ENCODE measurements around the gene RLF. TPM values are rescaled to one million over a fixed set of nuclear protein-coding genes. Genes with fewer than 3 reads are reported as not detected.

The RLF gene
- total RNA-seq, 4 donors from 2014 or later = 19.4 to 28.7 (median 27.9) TPM

- H3K9me3 ChIP-seq = no peaks in the 10 kb centered on the region
- H3K4me3 ChIP-seq = no peak overlapping the region
- TF ChIP-seq EP300 (IDR thresholded peaks at IDR 0.05) = no peak
- H3K27me3 ChIP-seq = no peaks in the 10 kb centered on the region
- peak overlapping the region; percentile 74 to 92 (median 78) for H3K27ac ChIP-seq
- peaks cover 6 to 67% of the 10 kb centered on the region in 2 donors for H3K36me3 ChIP-seq
- ATAC-seq = no peak
- H3K4me1 ChIP-seq = peaks cover 0 to 71% (median 10%) of the 10 kb centered on the region in 3 donors
Measured at GRCh38 chr1:40268211-40268610, 107.0 kb downstream of the RLF start.

DNA sequence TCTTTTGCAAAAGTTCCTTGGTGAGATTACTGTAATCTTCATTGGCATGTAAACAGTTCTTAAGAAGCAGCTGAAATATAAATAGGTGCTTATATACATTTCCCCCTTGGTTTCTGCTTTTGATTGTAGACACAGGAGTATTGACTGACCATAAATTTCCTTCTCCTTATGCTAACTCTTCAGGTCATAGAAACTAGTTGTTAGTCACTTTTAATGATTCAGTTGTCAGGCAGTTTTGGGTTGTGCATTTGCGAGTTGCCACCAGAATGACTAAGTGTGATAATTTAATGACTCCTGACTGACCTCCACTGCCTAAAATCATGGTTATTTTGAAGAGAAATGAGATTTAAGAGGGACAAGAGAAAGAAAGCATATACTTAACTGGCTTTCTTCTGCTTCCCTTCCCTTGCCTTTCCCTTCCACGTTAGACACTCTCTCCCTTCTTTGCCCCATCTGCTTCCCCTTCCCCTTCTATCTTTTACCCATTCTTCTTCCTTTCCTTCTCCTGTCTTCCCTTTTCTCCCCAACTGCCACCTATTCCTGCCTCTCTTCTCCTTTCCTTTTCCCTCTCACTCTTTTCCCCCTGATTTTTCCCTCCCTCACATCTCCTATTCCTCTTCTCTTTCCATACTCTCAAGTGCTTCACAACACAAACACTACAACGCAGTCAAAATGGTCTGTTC lies 109.1 kb downstream of the RLF start:
- H3K4me1 ChIP-seq = peaks cover 0 to 51% (median 10%) of the 10 kb centered on the region in 3 donors
- H3K36me3 ChIP-seq = peaks cover 9 to 79% of the 10 kb centered on the region in 2 donors
- no peak for TF ChIP-seq POLR2A (IDR thresholded peaks at IDR 0.05)
- 52 to 74% methylated on average over 2 to 3 of the region's 3 CpGs for WGBS, 2 donors (ENCODE audit: low coverage in 1 of 2)
- ATAC-seq = no peak
- no peak overlapping the region for H3K4me3 ChIP-seq
- H3K9me3 ChIP-seq = no peaks in the 10 kb centered on the region
- H3K27me3 ChIP-seq = no peaks in the 10 kb centered on the region
- H3K27ac ChIP-seq = peak overlapping the region in 1 of 4 donors; percentile 4

GRCh38 chr1:40272653-40273213 lies 111.5 kb downstream of the RLF start:
- Histone ChIP-seq H3K27me3 (no peaks in the 10 kb centered on the region), H3K4me3 (no peak overlapping the region), H3K36me3 (peaks cover 9 to 94% of the 10 kb centered on the region in 2 donors), H3K9me3 (no peaks in the 10 kb centered on the region), H3K27ac (no peak overlapping the region), H3K4me1 (peaks cover 0 to 26% (median 2%) of the 10 kb centered on the region in 3 donors)
- no peak for TF ChIP-seq EP300 (IDR thresholded peaks at IDR 0.05)
- ATAC-seq = no peak
- WGBS, 2 donors (ENCODE audit: low coverage in 1 of 2) = 89 to 90% methylated on average over 3 of the region's 3 CpGs

GRCh38 chr1:40273547-40274166 lies 112.5 kb downstream of the RLF start:
- Histone ChIP-seq H3K4me1 (peaks cover 0 to 17% (median 0%) of the 10 kb centered on the region in 3 donors), H3K27me3 (no peaks in the 10 kb centered on the region), H3K9me3 (no peaks in the 10 kb centered on the region), H3K36me3 (peaks cover 9 to 89% of the 10 kb centered on the region in 2 donors), H3K27ac (no peak overlapping the region), H3K4me3 (no peak overlapping the region)
- 81 to 90% methylated on average over 3 to 4 of the region's 4 CpGs for WGBS, 2 donors (ENCODE audit: low coverage in 1 of 2)
- ATAC-seq = no peak
- TF ChIP-seq POLR2A (IDR thresholded peaks at IDR 0.05) = no peak
- TF ChIP-seq EP300 (IDR thresholded peaks at IDR 0.05) = no peak
- TF ChIP-seq POLR2AphosphoS5 (IDR thresholded peaks at IDR 0.05) = no peak
- TF ChIP-seq CTCF (IDR thresholded peaks at IDR 0.05) = no peak

GRCh38 chr1:40274331-40274730 lies 113.1 kb downstream of the RLF start:
- TF ChIP-seq CTCF (IDR thresholded peaks at IDR 0.05) (no peak), POLR2AphosphoS5 (IDR thresholded peaks at IDR 0.05) (no peak)
- no peak overlapping the region for H3K4me3 ChIP-seq
- 84 to 85% methylated on average over 2 of the region's 2 CpGs for WGBS, 2 donors (ENCODE audit: low coverage in 1 of 2)
- peaks cover 9 to 88% of the 10 kb centered on the region in 2 donors for H3K36me3 ChIP-seq
- peaks cover 0 to 12% (median 0%) of the 10 kb centered on the region in 3 donors for H3K4me1 ChIP-seq
- ATAC-seq = no peak
- H3K27me3 ChIP-seq = no peaks in the 10 kb centered on the region
- H3K27ac ChIP-seq = no peak overlapping the region
- no peaks in the 10 kb centered on the region for H3K9me3 ChIP-seq

DNA sequence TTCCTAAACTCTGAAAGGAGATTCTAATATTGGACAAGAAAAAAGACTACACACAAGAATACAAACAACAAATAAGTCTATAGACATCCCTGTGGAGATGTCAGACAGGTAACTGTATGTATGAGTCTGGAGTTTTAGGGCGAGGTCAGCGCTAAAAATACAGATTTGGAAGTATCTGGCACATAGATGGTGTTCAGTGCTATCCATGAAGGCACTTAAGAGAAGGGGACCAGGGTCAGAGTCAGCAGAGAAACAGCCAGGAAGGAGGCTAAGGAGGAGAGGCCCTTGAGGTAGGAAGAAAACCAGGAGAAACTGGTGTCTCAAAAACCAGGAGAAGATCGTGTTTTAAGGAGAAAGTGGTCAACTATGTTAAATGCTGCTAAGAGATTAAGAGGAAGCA lies 114.9 kb downstream of the RLF start:
- Histone ChIP-seq H3K27ac (no peak overlapping the region), H3K4me3 (no peak overlapping the region), H3K27me3 (no peaks in the 10 kb centered on the region), H3K4me1 (peaks cover 0 to 8% (median 0%) of the 10 kb centered on the region in 3 donors), H3K9me3 (no peaks in the 10 kb centered on the region), H3K36me3 (peaks cover 9 to 88% of the 10 kb centered on the region in 2 donors)
- TF ChIP-seq EP300 (IDR thresholded peaks at IDR 0.05) (no peak), POLR2AphosphoS5 (IDR thresholded peaks at IDR 0.05) (no peak), CTCF (IDR thresholded peaks at IDR 0.05) (no peak), POLR2A (IDR thresholded peaks at IDR 0.05) (no peak)
- ATAC-seq = no peak
- WGBS, 2 donors (ENCODE audit: low coverage in 1 of 2) = 98 to 100% methylated on average over 2 to 3 of the region's 3 CpGs
